GM12878 (cell line): Measurements from ENCODE around the gene CNN2.

Experiments
- CBX5 ChIP-seq: sonication (generic); IDR thresholded peaks from 2 replicates; pipeline ENCODE4 v1.6.1; 2016; ENCODE audit warnings: low read depth, moderate library complexity, mild to moderate bottlenecking, inconsistent platforms
- EP300 ChIP-seq, 2 experiments: fragments of 150-350 bp in 1 of 2; IDR thresholded peaks; 2 replicates each; pipeline ENCODE4 v1.6.1; 2011 to 2012; ENCODE audit warnings: low read depth in 2 of 2, low read length in 2 of 2, borderline replicate concordance in 1 of 2, improper control_type of control experiment in 1 of 2, inconsistent platforms in 1 of 2; ENCODE audit not compliant: control insufficient read depth in 1 of 2
- EZH2 ChIP-seq: IDR thresholded peaks from 2 replicates; pipeline ENCODE4 v1.6.1; 2012; ENCODE audit warnings: low read depth, mild to moderate bottlenecking, control low read depth, inconsistent platforms, low read length, borderline replicate concordance; ENCODE audit not compliant: control insufficient read depth
- HCFC1 ChIP-seq: fragments of 150-350 bp; IDR thresholded peaks from 2 replicates; pipeline ENCODE4 v1.6.1; 2014; ENCODE audit warnings: low read length
- KLF5 ChIP-seq: fragments of 450-650 bp; IDR thresholded peaks from 2 replicates; pipeline ENCODE4 v1.6.1; 2014; ENCODE audit warnings: mild to moderate bottlenecking; ENCODE audit not compliant: partially characterized antibody
- MYC ChIP-seq: IDR thresholded peaks from 2 replicates; pipeline ENCODE4 v1.6.1; 2011; ENCODE audit warnings: mild to moderate bottlenecking, low read length, moderate library complexity, inconsistent platforms; ENCODE audit not compliant: insufficient read depth, insufficient replicate concordance, insufficient read length, severe bottlenecking
- NR2C2 ChIP-seq: IDR thresholded peaks from 2 replicates; pipeline ENCODE4 v1.6.1; 2011; ENCODE audit warnings: borderline replicate concordance, low read depth; ENCODE audit not compliant: control insufficient read depth, insufficient read length
- RBBP5 ChIP-seq: fragments of 200-600 bp; sonication (generic); conservative IDR thresholded peaks from 2 replicates; pipeline ENCODE4 v1.6.1; 2016
- RCOR1 ChIP-seq: conservative IDR thresholded peaks from 2 replicates; pipeline ENCODE4 v1.6.1; 2012; ENCODE audit warnings: low read depth, low read length, improper control_type of control experiment
- SREBF2 ChIP-seq: IDR thresholded peaks from 2 replicates; pipeline ENCODE4 v1.6.1; 2012; ENCODE audit warnings: mild to moderate bottlenecking, low read length
- TAF1 ChIP-seq: IDR thresholded peaks from 2 replicates; pipeline ENCODE4 v1.6.1; 2011; ENCODE audit warnings: mild to moderate bottlenecking, low read depth, low read length, borderline replicate concordance
- YY1 ChIP-seq: IDR thresholded peaks from 2 replicates; pipeline ENCODE4 v1.6.1; 2011; ENCODE audit warnings: low read depth, mild to moderate bottlenecking, low read length
- TF ChIP-seq, protein P1 (sequence below), 3 experiments: IDR thresholded peaks in 2 of 3; conservative IDR thresholded peaks in 1 of 3; 2 replicates each; pipeline ENCODE4 v1.5.1; 2011; ENCODE audit warnings: low read depth in 3 of 3, low read length in 3 of 3, mild to moderate bottlenecking in 3 of 3, control low read depth in 2 of 3, moderate library complexity in 2 of 3, inconsistent platforms in 1 of 3, mixed read lengths in 1 of 3; ENCODE audit not compliant: control insufficient read depth in 2 of 3, insufficient read depth in 1 of 3; ENCODE audit errors: extremely low read depth in 1 of 3

- TF ChIP-seq NR2C2 (no peak), RCOR1 (0 out of 2 replicates have a peak, but pooled peaks have one; percentile 70), RBBP5 (no peak), TAF1 (no peak; the same call in 1 of the 2 replicates), YY1 (peak; percentile 26; the same call in 1 of the 2 replicates), EZH2 (no peak), EP300 (IDR thresholded peaks at IDR 0.05; ENCODE audit: borderline replicate concordance in 1 of 2, control insufficient read depth in 1 of 2, low read depth in 2 of 2, low read length in 2 of 2) (no peak), HCFC1 (no peak), MYC (no peak), SREBF2 (no peak), CBX5 (no peak), KLF5 (no peak)
- TF ChIP-seq, protein P1, sequence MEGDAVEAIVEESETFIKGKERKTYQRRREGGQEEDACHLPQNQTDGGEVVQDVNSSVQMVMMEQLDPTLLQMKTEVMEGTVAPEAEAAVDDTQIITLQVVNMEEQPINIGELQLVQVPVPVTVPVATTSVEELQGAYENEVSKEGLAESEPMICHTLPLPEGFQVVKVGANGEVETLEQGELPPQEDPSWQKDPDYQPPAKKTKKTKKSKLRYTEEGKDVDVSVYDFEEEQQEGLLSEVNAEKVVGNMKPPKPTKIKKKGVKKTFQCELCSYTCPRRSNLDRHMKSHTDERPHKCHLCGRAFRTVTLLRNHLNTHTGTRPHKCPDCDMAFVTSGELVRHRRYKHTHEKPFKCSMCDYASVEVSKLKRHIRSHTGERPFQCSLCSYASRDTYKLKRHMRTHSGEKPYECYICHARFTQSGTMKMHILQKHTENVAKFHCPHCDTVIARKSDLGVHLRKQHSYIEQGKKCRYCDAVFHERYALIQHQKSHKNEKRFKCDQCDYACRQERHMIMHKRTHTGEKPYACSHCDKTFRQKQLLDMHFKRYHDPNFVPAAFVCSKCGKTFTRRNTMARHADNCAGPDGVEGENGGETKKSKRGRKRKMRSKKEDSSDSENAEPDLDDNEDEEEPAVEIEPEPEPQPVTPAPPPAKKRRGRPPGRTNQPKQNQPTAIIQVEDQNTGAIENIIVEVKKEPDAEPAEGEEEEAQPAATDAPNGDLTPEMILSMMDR (IDR thresholded peaks at IDR 0.05 in 2 of 3, conservative IDR thresholded peaks at IDR 0.05 in 1 of 3; ENCODE audit: control insufficient read depth in 2 of 3, extremely low read depth in 1 of 3, insufficient read depth in 1 of 3, low read depth in 3 of 3, low read length in 3 of 3) = no peak
Observed at GRCh38 chr19:1025960-1026782, at the start of gene CNN2.
